T1000 (cell line): Measurements from ENCODE around the gene ARID1B.

Source experiments
- DNase-seq: peaks from one replicate; lab custom pipeline; 2025; ENCODE audit warnings: mixed read lengths; lab: John Stamatoyannopoulos, UW

Gene ARID1B

GRCh38 chr6:157076451-157076822 lies 299.3 kb downstream of the ARID1B start:
- no peak for DNase-seq

- no peak for DNase-seq
Measured at GRCh38 chr6:157077251-157077650, 300.1 kb downstream of the ARID1B start.

- DNase-seq = no peak
Measured at GRCh38 chr6:157078326-157078725, 301.1 kb downstream of the ARID1B start.

GRCh38 chr6:157079277-157079676 lies 302.1 kb downstream of the ARID1B start:
- no peak for DNase-seq

GRCh38 chr6:157079771-157080170 lies 302.6 kb downstream of the ARID1B start:
- no peak for DNase-seq

- DNase-seq = no peak
Measured at GRCh38 chr6:157080986-157081391, 303.8 kb downstream of the ARID1B start.

GRCh38 chr6:157083343-157083742 lies 306.2 kb downstream of the ARID1B start:
- DNase-seq = no peak

GRCh38 chr6:157086632-157087031 lies 309.5 kb downstream of the ARID1B start:
- DNase-seq = no peak

- DNase-seq = no peak
Measured at GRCh38 chr6:157087974-157088373, 310.8 kb downstream of the ARID1B start.

GRCh38 chr6:157088841-157089240 lies 311.7 kb downstream of the ARID1B start:
- DNase-seq = no peak

GRCh38 chr6:157089258-157089657 lies 312.1 kb downstream of the ARID1B start:
- no peak for DNase-seq

GRCh38 chr6:157089851-157090250 lies 312.7 kb downstream of the ARID1B start:
- DNase-seq = no peak

- no peak for DNase-seq
Measured at GRCh38 chr6:157090736-157091135, 313.6 kb downstream of the ARID1B start.

GRCh38 chr6:157091243-157091642 lies 314.1 kb downstream of the ARID1B start:
- DNase-seq = no peak

- DNase-seq = no peak
Measured at GRCh38 chr6:157091856-157092460, 314.8 kb downstream of the ARID1B start.

- DNase-seq = no peak
Measured at GRCh38 chr6:157092736-157093135, 315.6 kb downstream of the ARID1B start.

- DNase-seq = no peak
Measured at GRCh38 chr6:157093536-157093935, 316.4 kb downstream of the ARID1B start.

GRCh38 chr6:157094038-157094437 lies 316.9 kb downstream of the ARID1B start:
- no peak for DNase-seq

- DNase-seq = no peak
Measured at GRCh38 chr6:157095084-157095483, 317.9 kb downstream of the ARID1B start.

- DNase-seq = no peak
Measured at GRCh38 chr6:157095569-157095968, 318.4 kb downstream of the ARID1B start.

- DNase-seq = no peak
Measured at GRCh38 chr6:157096105-157096504, 318.9 kb downstream of the ARID1B start.

- DNase-seq = no peak
Measured at GRCh38 chr6:157096522-157096921, 319.3 kb downstream of the ARID1B start.

- DNase-seq = no peak
Measured at GRCh38 chr6:157097255-157097955, 320.2 kb downstream of the ARID1B start.

- DNase-seq = no peak
Measured at GRCh38 chr6:157098999-157099398, 321.8 kb downstream of the ARID1B start.
